ENCODE data around the gene RAD52.

The RAD52 gene

DNA sequence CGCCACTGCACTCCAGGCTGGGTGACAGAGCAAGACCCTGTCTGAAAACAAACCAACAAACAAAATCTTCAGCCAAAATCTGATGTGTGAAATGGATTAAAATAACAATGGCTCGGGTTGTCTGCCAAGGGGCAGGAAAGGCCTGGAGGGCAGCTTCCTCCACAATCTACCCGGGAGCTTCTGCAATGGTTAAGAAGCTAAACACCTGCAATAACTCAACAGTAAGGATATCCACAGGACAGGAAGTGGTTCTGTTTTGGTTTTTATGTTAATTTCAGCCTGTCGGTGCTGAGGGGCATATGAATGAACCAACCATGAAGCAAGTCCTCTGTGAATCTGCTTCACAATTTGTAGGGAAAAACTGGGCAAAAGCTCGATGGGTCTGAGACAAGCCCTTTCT, 34.4 kb downstream of the RAD52 start:
- no peak overlapping the region for H3K4me3 ChIP-seq (ENCODE audit: low read depth, low read length)
- no peak for DNase-seq (ENCODE audit: low read depth)
- TF ChIP-seq, protein P1, sequence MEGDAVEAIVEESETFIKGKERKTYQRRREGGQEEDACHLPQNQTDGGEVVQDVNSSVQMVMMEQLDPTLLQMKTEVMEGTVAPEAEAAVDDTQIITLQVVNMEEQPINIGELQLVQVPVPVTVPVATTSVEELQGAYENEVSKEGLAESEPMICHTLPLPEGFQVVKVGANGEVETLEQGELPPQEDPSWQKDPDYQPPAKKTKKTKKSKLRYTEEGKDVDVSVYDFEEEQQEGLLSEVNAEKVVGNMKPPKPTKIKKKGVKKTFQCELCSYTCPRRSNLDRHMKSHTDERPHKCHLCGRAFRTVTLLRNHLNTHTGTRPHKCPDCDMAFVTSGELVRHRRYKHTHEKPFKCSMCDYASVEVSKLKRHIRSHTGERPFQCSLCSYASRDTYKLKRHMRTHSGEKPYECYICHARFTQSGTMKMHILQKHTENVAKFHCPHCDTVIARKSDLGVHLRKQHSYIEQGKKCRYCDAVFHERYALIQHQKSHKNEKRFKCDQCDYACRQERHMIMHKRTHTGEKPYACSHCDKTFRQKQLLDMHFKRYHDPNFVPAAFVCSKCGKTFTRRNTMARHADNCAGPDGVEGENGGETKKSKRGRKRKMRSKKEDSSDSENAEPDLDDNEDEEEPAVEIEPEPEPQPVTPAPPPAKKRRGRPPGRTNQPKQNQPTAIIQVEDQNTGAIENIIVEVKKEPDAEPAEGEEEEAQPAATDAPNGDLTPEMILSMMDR (IDR thresholded peaks at IDR 0.05; ENCODE audit: low read depth, low read length, missing control alignments) = no peak

DNA sequence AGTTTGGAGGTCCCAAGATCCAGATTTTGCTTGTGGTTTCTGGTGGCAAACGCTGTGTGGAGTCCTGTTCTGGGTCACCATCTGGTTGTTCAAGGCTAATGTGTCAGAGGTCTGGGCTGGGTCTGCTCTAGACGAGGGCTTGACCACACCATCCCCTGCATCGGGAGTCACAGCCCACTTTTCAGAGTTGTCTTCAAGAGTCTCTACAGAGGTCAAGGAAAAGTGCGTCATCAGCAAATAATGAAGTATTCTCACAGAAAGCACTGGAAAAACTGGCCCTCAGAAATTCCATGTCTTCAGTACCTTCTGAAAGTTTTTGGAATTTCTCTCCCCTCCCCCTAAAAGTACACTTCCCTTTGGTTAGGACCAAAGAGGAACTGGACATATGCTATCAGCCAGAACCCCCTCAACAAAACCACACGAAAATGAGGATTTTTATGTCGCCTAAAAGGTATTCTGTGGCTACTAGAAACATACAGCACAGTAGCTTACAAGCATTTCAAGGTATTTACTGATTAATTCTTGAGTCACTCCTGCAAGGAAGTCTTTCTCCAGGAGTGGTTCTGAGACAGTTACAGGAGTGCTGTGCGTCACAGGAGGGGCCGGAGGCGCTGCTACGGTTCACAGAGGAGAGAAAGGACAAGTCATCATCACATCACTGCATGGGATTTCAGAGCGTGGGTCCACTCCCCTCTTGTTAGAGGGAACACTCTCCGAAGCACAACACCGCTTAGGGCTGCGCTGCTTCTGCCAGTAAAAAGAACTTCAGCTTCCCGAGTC, 35.4 kb downstream of the RAD52 start:
- H3K4me3 ChIP-seq (ENCODE audit: low read depth, low read length) = no peak overlapping the region
- no peak for DNase-seq (ENCODE audit: low read depth)
- TF ChIP-seq, protein P1 (IDR thresholded peaks at IDR 0.05; ENCODE audit: low read depth, low read length, missing control alignments) = no peak

DNA sequence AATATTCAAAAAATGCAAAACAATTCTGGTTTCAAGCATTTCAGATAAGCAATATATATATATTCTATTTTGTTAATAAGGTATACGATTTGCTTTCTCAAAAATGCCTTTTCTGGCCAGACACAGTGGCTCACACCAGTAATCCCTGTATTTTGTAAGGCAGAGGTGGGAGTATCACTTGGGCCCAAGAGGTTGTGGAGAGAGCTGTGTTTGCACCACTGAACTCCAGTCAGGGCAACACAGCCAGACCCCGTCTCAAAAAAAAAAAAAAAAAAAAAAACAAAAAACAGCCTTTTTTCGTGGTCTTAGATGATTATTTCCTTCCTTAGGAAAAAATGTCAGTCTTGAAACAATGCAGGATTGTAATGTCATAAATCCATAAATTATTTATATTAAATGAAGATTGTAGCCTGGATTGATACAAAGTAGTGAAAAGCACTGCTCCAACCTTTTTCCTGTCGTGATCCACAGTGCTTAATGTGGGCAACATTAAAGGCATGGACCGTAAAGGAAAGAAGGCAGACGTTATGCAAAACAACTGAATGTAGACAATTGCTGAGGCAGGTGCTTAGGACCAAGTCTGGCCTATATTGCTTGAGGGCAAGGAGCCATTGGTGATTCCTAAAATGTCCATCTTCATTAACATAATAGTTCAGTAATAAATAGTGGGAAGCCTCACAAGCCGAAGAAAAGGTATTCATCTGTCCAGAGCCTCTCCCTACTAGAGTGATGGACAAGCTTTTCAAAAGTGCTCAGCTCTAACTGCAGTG, 36.8 kb downstream of the RAD52 start:
- TF ChIP-seq, protein P1 (IDR thresholded peaks at IDR 0.05; ENCODE audit: low read depth, low read length, missing control alignments) = no peak
- no peak for DNase-seq (ENCODE audit: low read depth)
- H3K4me3 ChIP-seq (ENCODE audit: low read depth, low read length) = no peak overlapping the region

DNA sequence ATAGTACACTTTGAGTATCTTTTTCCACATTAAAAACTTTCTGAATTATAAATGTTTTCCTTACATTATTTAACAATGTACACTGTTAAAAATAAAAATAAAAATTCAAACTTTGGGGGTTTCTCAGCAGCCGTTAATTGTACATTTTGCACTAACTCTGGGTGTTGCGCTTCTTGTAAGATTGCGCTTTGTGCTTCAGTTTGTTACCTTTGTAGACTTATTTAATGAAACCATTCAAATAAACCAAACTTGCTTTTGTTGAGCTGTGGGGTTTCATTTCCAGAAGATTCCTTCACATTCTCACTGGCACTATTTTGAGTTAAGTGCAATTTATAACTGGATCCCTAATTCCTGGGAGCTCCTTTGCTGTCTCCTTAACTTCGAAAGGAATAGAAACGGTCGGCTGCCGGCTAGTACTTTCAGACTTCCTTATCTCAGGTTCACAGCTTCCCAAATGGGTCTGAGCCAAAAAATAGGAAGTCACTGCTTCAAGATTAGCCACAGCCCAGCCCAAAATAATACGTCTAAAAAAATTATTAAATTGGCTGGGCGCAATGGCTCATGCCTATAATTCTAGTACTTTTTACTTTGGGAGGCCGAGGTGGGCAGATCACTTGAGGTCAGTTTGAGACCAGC, 38.2 kb downstream of the RAD52 start:
- TF ChIP-seq, protein P1 (IDR thresholded peaks at IDR 0.05; ENCODE audit: low read depth, low read length, missing control alignments) = no peak
- no peak overlapping the region for H3K4me3 ChIP-seq (ENCODE audit: low read depth, low read length)
- DNase-seq (ENCODE audit: low read depth) = no peak

DNA sequence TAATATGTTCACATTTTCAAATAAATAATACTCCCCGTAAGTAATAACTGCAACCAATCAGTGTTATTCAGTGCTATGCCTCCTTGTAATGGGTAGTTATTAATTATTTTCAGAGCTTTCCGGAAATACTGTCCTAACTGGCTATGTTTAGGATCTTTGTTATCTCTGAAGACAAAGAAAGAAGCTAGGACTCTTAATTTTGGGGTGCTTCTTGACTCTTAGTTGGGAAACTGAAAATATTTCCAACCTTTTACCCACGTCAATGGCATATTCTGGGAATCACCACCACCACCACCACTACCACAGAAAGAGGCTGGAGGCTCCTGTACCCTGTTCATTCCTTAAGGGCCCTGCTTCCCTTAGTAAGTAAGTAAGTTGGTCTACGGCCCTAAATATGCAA, 39.1 kb downstream of the RAD52 start:
- H3K4me3 ChIP-seq (ENCODE audit: low read depth, low read length) = no peak overlapping the region

DNA sequence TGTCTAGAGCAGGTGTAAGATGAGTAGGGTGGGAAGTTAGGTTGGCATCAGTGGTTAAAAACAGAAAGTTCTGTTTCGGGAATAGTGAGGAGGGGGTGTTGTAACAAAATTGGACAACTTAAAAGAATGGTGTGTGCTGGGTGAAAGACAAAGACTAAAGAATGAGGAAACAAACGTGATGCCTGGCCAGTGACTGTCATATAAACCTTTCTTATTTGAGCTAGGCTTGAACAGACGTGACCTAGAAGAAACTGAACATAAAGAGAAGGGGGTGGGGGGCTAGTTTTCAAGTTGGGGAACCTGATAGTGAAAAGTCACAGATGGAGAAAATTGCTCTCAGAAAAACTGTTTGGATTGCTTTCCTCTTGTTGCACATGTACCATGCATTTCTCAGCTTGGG, 39.6 kb downstream of the RAD52 start:
- TF ChIP-seq, protein P1 (IDR thresholded peaks at IDR 0.05; ENCODE audit: low read depth, low read length, missing control alignments) = no peak
- no peak overlapping the region for H3K4me3 ChIP-seq (ENCODE audit: low read depth, low read length)
- no peak for DNase-seq (ENCODE audit: low read depth)

More for the DNA sequence above, 39.1 kb downstream of the RAD52 start:
- TF ChIP-seq, protein P1 (IDR thresholded peaks at IDR 0.05; ENCODE audit: low read depth, low read length, missing control alignments) = no peak
- no peak for DNase-seq (ENCODE audit: low read depth)

All from GM12864 (cell line).